GM18907 (cell line): ENCODE results near the gene ZNF285.
"Not testable (repeated sequence)": the region's sequence is repeated elsewhere in the genome, so short reads cannot be mapped to it uniquely, and the experiment has no call there.

Experiments
- ATAC-seq: cut with Tn5 transposase; IDR thresholded peaks from one replicate; pipeline ENCODE4 v1.9.1; 2021; ENCODE audit warnings: mild to moderate bottlenecking, moderate library complexity; ENCODE audit not compliant: unreplicated experiment

The ZNF285 gene

DNA sequence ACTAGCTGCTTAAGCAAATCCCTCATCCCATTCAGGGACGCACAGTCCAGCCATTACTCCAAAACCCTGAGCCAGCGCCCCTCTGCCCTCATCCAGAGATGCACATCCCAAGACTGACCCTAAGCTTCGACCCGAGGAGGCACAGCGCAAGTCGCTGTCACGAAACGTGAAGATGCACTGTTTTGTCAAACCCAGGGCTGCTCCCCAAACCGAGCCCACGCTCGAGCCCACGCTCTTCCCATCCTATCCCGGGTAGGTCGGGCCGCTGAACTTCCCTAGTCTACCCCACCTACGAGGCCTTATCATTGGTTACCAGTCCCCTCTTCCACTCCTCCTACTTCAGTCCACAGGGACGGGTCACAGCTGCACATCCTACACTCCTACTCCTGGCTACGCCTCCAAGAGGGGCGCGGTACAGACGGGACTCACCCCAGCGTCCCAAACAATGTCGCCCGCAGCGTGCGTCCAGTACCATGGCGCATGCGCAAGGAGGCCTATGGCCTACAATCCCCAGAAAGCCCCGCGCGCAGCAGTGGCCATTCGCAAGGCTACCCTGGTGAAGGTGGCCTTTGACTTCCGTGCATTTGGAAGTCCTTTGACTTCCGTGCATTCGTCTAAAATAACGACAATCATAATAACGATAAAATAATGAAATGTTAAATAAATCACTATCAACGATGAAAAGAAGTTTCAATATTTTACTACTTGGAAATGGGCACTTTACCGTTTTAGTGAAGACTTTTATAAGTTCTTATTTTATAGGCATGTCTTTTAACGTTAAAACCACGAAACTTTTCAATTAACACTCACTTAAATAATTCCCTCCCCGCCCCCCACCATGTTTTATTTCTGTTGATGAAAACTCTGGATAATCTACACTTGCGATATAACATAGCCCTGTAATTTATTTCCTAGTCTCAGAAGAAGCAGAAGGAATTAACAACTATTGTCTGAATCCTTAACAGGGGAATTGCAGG lies at the start of gene ZNF285:
Gene ZNF285 (minus strand): TSS at position 470 of the 977 bp plus-strand sequence. CDS start 4,395 bp downstream, outside the sequence.
- ATAC-seq: peak; percentile 86

DNA sequence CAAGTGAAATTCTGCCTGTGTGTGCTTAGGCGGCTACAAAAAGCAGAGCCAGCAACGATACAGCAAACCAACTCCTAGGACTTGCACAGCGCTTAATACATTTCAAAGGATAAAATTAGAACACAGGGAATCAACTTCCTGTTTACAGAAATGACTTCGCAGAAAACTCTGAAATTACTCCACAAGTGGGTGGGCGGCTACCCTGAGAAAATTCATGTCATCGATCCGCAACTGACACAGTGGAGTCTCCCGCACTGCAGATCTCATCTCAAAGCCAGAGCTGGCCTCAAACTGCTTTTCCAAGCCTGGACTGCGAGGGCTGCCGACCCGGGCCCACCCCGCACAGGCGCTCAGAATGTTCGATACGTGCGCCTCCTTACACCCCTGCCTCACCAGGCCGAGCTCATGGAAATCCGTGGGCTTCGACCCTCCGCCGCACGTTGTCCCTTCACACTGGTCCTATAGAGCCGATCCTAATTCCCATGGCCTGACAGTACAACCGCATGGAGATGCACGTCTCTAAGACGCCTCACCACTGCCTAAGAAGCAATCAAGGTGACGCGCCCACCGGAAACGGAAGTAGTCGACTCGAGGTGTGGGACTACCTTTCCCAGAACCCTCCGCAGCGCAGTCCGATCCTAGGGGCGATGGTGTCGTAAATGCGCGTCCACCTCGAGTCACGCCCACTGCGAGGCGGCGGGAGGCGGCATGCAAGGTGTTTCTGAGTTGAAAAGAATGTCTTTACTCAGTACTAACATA lies 46.7 kb upstream of the ZNF285 start, which contains the start of gene ZNF229:
Gene ZNF229 (minus strand): TSS at position 557 of the 759 bp plus-strand sequence. CDS start 5,625 bp downstream, outside the sequence.
- no peak for ATAC-seq

DNA sequence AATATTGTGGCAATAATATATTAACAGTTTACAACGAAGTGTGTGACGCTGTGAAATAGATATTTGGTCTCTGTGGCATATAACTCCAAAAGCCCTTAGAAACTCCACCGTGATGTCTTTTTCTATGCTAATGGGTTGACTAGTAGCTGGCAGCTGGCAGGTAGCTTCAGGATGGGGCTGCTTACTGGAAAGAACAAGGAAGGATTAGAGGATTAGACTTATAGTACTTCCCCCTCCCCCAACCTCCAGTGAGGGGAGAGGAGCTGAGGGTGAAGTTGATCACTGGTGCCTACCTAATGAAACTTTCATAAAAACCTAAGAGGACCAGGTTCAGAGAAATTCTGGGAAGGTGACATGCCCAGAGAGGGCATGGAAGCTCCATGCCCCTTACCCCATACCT lies 37.0 kb upstream of the ZNF285 start:
- ATAC-seq: no peak

DNA sequence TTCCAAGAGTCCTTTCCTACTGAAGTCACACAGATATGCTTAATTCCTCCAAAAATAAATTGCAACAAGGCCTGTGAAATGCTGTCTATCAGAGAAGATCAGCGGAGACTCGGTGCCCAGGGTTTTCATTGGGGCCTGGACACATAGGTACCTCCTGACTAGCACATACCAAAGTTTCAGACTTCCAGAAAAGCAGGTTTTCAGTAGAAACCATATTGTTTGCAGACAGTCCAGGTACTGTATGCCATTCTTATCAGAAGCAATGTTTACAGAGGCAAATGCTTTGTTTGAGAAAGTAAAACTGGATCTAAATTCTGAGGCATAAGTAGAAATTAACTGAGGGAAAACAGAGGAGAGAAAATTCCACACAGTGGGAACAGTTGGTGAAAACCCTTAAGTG lies 34.0 kb upstream of the ZNF285 start:
- ATAC-seq: no peak

DNA sequence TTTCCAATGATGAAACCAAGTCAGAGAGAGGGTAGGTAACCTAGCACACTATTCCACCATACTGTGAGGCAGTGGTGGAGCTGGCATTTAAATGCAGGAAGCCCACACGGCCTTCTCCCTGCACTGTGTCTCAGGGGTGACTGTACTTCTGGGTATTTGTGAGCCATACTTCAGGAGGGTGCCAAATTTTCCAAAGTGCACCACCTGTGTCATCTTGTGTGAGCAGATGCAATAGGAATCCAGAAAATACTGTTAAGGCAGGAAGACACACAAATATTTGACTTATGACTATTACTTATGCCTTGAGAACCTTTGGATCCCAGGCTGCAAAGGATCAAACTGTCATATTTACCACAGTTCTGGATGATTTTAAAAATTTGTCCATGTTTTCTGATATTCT lies 29.5 kb upstream of the ZNF285 start:
- ATAC-seq: no peak

DNA sequence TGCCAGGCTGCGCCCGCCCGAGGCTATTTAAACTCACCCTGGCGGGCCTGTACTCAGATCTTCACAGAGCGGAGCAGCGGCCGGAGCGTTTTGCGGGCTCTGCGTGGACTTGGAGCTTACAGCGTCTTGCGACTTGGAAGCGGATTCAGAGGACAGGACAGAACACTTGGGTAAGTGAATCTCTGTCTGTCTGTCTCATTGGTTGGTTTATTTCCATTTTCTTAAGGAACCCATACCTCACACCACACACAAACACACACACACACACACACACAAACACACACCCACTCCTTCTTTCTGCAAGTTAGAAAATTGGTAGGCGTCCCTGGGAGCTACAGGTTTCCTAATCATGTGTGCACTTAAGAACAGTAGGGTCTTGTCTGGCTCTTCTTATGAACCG lies 14.1 kb upstream of the ZNF285 start:
- not testable (repeated sequence) for ATAC-seq

DNA sequence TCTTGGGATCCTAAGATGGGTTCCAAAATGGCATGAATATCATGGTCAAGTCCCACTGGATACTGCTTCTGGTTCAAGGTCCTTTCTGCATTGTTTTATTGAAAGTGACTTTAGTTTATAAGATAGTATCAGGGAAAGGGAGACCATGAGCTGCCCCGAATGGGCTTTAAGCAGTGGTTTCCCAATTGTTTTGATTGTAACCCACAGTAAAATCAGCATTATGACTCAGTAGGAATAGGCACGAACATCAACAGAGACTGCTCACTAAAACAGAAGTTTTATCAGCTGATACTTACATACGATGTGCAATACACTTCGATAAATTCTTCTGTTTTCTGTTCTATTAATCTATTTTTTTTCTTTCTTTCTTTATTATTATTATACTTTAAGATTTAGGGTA lies 12.1 kb downstream of the ZNF285 start:
- ATAC-seq: not testable (repeated sequence)

DNA sequence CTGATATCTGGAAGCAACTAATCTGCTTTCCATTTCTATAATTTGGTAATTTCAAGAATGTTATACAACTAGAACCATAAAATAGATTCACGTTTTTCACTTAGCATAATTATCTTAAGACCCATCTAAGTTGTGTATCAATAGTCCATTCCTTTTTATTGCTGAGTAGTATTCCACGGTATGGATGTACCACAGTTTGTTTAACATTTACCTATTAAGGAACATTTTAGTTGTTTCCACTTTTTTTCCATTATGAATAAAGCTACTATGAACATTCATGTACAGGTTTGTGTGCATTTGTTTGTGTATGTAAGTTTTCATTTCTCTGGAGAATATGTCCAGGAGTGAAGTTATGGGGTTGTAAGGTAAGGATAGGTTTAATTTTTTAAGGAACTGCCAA lies 26.6 kb downstream of the ZNF285 start:
- no peak for ATAC-seq

DNA sequence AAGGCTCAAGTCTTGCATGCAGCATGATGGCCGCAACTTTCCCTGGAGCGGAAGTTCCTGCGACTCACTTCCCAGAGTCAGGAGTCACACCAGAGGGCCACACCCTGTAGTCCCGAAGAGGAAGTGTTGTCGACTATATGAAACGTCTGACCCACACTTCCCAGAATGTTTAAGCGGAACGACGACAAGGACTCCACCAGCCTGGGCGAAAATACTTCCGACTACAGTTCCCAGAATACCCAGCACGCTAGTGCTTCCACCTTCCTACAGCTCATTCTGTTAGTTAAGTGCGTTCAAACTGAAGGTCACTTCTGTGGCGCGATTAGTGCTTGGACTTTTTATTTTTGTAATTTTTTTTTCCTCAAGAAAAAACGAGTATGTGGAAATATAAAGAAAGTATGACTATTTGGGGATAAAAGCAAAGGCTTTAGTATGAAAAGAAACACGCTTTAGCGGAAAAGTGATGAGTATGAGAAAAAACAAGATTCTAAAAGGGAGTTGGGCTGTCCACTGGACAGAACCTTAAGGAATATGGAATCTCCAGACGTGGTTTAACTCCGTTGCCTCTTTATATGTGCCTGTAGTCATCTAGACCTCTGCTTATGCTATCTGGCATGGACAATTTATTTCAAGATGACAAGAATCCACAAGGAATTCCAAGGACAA lies 29.5 kb downstream of the ZNF285 start:
- ATAC-seq: no peak

DNA sequence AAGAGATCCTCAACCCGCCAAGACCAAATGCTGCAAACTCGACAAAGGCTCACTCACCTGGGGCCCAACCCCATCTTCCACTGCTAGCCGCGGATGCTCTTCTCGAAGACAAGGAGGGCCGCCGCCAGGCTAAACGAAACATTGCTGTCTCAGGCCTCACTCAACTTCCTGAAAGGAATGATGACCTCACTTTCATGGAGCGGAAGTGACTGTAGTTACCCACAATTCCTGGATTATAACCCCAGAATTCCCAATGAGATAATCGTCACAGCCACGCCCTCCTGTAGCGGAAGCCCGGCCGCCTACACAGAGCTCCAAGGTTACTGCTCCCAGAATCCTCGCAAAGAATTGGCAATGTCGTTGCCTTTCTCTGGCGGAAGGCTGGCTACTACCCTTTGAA lies 34.4 kb downstream of the ZNF285 start:
- no peak for ATAC-seq

DNA sequence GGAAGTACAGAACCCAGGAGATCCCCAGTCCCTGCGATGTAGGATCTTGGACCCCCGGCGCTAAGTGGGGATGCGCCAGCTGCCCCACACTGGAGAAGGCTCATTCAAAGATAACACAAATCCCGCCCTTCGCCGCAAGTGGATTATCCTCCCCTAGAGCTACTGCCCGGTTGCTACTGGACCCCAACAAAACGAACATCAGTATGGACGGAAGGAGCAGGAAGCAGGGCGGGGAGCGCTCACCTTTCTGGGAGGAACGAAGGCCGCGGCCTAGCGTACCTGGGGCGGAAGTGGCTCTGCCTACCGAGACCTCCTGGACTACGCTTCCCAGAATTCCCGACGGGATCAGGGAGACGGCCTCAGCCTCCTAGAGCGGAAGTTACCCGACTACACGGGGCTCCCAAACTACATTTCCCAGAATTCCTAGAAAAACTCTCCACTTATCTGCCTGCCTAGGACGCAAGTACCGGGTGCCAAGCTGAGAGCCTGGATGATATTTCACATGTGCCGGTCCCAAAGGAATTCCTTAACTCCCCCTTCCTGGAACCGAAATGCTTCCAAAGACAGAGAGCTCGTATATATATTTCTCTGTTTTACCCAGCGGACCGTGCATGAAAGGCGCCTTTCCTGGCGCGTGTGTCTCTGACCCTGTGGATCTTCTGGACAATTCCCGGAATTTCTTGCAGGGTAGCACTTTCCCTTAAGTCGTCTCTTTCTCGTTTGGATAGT lies 44.9 kb downstream of the ZNF285 start, which contains the start of gene ZNF112:
Gene ZNF112 (minus strand): TSS at position 298 of the 729 bp plus-strand sequence. CDS start 16,141 bp downstream, outside the sequence.
- no peak for ATAC-seq

DNA sequence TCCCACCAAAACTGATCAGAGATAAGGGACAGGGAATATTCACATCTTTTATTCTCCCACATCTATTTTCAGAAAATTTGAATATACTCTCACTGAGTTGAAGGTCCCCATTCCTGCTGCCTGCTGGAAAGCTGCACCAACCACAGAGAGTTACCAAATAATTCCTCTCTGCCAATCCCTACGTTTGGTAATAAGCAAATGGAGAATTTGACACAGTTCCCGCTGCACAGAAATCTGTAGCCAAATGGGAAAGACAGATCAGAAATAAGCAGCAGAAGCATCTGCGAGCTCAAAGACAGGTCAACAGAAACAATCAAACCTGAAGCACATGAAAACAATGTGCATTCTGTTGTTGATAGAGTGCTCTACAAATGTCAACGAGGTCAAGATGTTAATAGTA lies 54.9 kb downstream of the ZNF285 start:
- ATAC-seq: no peak

DNA sequence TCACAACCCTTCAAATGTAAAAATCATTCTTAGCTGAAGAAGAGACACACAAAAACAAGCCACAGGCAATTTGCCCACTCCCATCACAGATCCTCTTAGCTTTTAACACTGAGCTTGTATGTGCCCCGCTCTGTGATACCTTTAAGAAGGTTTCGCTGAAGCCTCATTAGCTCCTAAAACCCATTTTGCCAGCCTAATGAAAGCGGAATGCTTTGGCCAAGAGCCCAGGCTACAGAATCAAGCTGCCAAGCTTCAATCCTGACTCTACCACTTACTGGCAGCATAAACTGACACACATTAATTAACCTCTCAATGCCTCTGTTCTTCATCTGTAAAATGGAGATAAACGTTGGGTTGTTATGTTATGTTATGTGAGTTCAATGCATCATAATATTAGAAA lies 55.4 kb downstream of the ZNF285 start:
- ATAC-seq: no peak

DNA sequence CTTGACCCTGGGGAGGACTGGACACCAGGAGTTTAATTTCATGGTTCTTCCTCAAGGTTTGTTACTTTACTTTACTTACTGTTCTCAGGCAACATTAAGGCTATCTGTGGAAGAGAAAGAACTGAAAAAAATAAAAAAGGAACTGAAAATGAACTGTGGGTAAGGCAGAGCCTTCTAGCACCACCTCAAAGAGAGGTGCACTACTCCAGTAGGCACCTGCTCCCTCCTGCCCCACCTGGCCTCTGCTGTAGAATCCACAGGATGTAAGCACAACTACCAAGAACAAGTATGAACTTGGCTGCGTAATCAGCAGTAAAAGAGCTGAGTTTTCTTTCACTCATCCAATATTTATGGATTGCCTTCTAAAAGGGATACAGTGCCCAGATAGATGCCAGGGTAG lies 57.2 kb downstream of the ZNF285 start:
- ATAC-seq: no peak

DNA sequence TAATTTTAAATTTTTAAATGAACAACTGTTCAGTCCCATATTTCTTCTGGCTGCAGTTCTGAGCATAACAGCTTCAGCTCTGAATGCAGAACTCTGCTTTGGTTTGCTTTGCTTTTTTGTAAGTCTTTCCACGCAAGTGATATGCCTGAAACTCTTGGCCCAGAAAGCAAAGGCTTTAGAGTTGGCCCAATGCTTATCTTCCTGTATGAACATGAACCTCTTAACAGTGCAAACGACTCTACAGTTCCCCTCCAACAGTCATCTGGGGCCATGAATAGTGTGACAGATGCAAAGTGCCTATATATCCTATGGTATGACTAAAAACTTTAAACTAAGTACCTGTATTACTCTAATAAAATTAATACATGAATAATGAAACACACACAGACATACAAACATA lies 59.6 kb downstream of the ZNF285 start:
- no peak for ATAC-seq

DNA sequence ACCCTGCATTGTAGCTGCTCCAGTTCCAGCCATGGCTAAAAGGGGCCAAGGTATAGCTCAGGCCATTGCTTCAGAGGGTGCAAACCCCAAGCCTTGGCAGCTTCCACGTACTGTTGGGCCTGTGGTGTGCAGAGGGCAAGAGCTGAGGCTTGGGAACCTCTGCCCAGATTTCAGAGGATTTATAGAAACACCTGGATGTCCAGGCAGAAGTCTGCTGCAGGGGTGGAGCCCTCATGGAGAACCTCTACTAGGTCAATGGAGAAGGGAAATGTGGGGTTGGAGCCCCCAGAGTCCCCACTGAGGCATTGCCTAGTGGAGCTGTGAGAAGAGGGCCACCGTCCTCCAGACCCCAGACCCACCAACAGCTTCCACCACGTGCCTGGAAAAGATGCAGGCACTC lies 66.8 kb downstream of the ZNF285 start:
- ATAC-seq: not testable (repeated sequence)
